PC-3 (cell line): Measurements from ENCODE around the gene TRAF1.

ENCODE experiments used
- CTCF ChIP-seq: fragments of 300-600 bp; sonication (generic); conservative IDR thresholded peaks from 2 replicates; pipeline ENCODE4 v1.5.1; 2017; ENCODE audit warnings: antibody characterized with exemption, low read depth, mild to moderate bottlenecking, low read length
- EZH2 ChIP-seq: fragments of 300-600 bp; sonication (generic); IDR thresholded peaks from one replicate; pipeline ENCODE4 v1.6.1; 2017; ENCODE audit warnings: antibody characterized with exemption, mild to moderate bottlenecking, low read length; ENCODE audit not compliant: unreplicated experiment

- TF ChIP-seq CTCF (no peak), EZH2 (no peak)
Observed at GRCh38 chr9:120891245-120891883, 35.2 kb downstream of the TRAF1 start.
